Measurements from ENCODE around the gene POU2F3. TPM values are rescaled to one million over a fixed set of nuclear protein-coding genes. Genes with fewer than 3 reads are reported as not detected.

Gene POU2F3
- total and polyA plus RNA-seq, 2 of the 4 experiments (the other 2 are of a cell fraction) = under 0.01 to 0.09 TPM

GRCh38 chr11:120290956-120291355 lies 51.0 kb downstream of the POU2F3 start:
- no TSS peak for BruUV-seq (replicated peaks)
- H4K5ac ChIP-seq (ENCODE audit: low read depth, low read length) = no peak overlapping the region
- no peak overlapping the region for H3K4me2 ChIP-seq (ENCODE audit: low read depth, low read length)

More at GRCh38 chr11:120290956-120291355, 51.0 kb downstream of the POU2F3 start:
- no peak overlapping the region for H2AK5ac ChIP-seq (ENCODE audit: low read depth, low read length)
- no peak overlapping the region for H2AK9ac ChIP-seq (replicated peaks; ENCODE audit: low read depth, low read length, poor library complexity)
- H2BK120ac ChIP-seq (ENCODE audit: low read depth, low read length) = no peak overlapping the region
- ATAC-seq (ENCODE audit: low read depth) (no peak), DNase-seq (no peak)
- no peaks in the 10 kb centered on the region for H4K20me1 ChIP-seq (ENCODE audit: insufficient read depth, low read length)
- no peaks in the 10 kb centered on the region for H3K9me3 ChIP-seq (ENCODE audit: control insufficient read depth, insufficient read depth, low read length)
- CTCF ChIA-PET = no interaction called here
- peaks cover 62% of the 10 kb centered on the region for H3K27me3 ChIP-seq (ENCODE audit: control insufficient read depth, insufficient read depth, low read length)
- H3K14ac ChIP-seq (replicated peaks; ENCODE audit: low read depth, low read length) = no peak overlapping the region
- H3K4ac ChIP-seq (ENCODE audit: low read depth, low read length) = no peak overlapping the region
- no peak overlapping the region for H3K23ac ChIP-seq (ENCODE audit: low read depth, low read length)
- TF ChIP-seq, protein P1, sequence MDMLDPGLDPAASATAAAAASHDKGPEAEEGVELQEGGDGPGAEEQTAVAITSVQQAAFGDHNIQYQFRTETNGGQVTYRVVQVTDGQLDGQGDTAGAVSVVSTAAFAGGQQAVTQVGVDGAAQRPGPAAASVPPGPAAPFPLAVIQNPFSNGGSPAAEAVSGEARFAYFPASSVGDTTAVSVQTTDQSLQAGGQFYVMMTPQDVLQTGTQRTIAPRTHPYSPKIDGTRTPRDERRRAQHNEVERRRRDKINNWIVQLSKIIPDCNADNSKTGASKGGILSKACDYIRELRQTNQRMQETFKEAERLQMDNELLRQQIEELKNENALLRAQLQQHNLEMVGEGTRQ (IDR thresholded peaks at IDR 0.05; ENCODE audit: low read depth, low read length) = no peak
- TF ChIP-seq CEBPB (IDR thresholded peaks at IDR 0.05; ENCODE audit: low read depth, low read length) (no peak), RAD21 (IDR thresholded peaks at IDR 0.05; ENCODE audit: low read length) (no peak), FOS (IDR thresholded peaks at IDR 0.05; ENCODE audit: low read depth, low read length) (no peak), POLR2A (IDR thresholded peaks at IDR 0.05; ENCODE audit: low read depth, low read length) (no peak), RCOR1 (IDR thresholded peaks at IDR 0.05; ENCODE audit: insufficient replicate concordance, low read length) (no peak), RFX5 (IDR thresholded peaks at IDR 0.05; ENCODE audit: low read depth, low read length) (no peak), NFE2L2 (IDR thresholded peaks at IDR 0.05; ENCODE audit: low read depth, low read length) (no peak), CHD1 (IDR thresholded peaks at IDR 0.05; ENCODE audit: low read depth, low read length) (no peak), MXI1 (IDR thresholded peaks at IDR 0.05; ENCODE audit: borderline replicate concordance, low read depth, low read length) (no peak), MAZ (IDR thresholded peaks at IDR 0.05; ENCODE audit: borderline replicate concordance, low read depth, low read length) (no peak), SMC3 (IDR thresholded peaks at IDR 0.05; ENCODE audit: low read depth, low read length) (no peak), BHLHE40 (IDR thresholded peaks at IDR 0.05; ENCODE audit: low read depth, low read length) (no peak), MAFK (IDR thresholded peaks at IDR 0.05; ENCODE audit: low read depth, low read length) (no peak), CTCF (conservative IDR thresholded peaks at IDR 0.05; ENCODE audit: low read depth, low read length) (no peak)
- TF ChIP-seq, protein P2, sequence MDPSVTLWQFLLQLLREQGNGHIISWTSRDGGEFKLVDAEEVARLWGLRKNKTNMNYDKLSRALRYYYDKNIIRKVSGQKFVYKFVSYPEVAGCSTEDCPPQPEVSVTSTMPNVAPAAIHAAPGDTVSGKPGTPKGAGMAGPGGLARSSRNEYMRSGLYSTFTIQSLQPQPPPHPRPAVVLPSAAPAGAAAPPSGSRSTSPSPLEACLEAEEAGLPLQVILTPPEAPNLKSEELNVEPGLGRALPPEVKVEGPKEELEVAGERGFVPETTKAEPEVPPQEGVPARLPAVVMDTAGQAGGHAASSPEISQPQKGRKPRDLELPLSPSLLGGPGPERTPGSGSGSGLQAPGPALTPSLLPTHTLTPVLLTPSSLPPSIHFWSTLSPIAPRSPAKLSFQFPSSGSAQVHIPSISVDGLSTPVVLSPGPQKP (IDR thresholded peaks at IDR 0.05; ENCODE audit: borderline replicate concordance, low read depth, low read length) = no peak
- H2BK20ac ChIP-seq (ENCODE audit: low read depth, low read length) = no peak overlapping the region
- H3K56ac ChIP-seq (ENCODE audit: extremely low read depth, insufficient read depth, low read length) = no peak overlapping the region
- no peak overlapping the region for H4K8ac ChIP-seq (ENCODE audit: low read depth in 2 of 2, low read length in 2 of 2)
- H3K4me3 ChIP-seq (ENCODE audit: insufficient read depth, low read depth, low read length) = no peak overlapping the region
- H3K36me3 ChIP-seq (ENCODE audit: control insufficient read depth, insufficient read depth, low read length) = no peaks in the 10 kb centered on the region
- no peaks in the 10 kb centered on the region for H3K9me1 ChIP-seq (ENCODE audit: insufficient read depth, low read length)
- intact Hi-C loops (cut with micrococcal nuclease) (no loop called here), dilution Hi-C loops (cut with HindIII; ENCODE audit: low sequenced_read_pairs, unreplicated experiment) (no loop called here), in situ Hi-C loops (cut with MboI; ENCODE audit: low sequenced_read_pairs) (no loop called here)
- H2BK5ac ChIP-seq (ENCODE audit: low read depth, low read length, poor library complexity, severe bottlenecking) = no peak overlapping the region
- H3K27ac ChIP-seq (ENCODE audit: insufficient read depth, low read length) = no peak overlapping the region
- POLR2A ChIA-PET (ENCODE audit: unreplicated experiment) = no interaction called here
- H3K79me1 ChIP-seq (ENCODE audit: low read depth in 1 of 2, low read length in 2 of 2) = no peaks in the 10 kb centered on the region
- H3K4me1 ChIP-seq (ENCODE audit: control insufficient read depth, insufficient read depth, low read length) = no peaks in the 10 kb centered on the region
- no peak overlapping the region for H3K9ac ChIP-seq (ENCODE audit: low read depth, low read length)
- no peak overlapping the region for H2AFZ ChIP-seq (replicated peaks; ENCODE audit: low read length, poor library complexity)
- H3K18ac ChIP-seq (ENCODE audit: low read depth, low read length) = no peak overlapping the region
- WGBS, 2 experiments (ENCODE audit: extremely low coverage in 2 of 2, insufficient read length in 1 of 2) = 21% methylated on average over 2 of the region's 3 CpGs; no CpG with 5 or more reads in 1 of the 2 experiments
- H2BK15ac ChIP-seq (ENCODE audit: low read depth, low read length) = no peak overlapping the region
- H4K91ac ChIP-seq (ENCODE audit: insufficient read depth, low read depth, low read length) = no peak overlapping the region
